ENCODE measurements around the gene TYMP. TPM values are rescaled to one million over a fixed set of nuclear protein-coding genes. Genes with fewer than 3 reads are reported as not detected.

The TYMP gene
- total RNA-seq, 1 experiment from 2014 or later = 41.0 TPM

DNA sequence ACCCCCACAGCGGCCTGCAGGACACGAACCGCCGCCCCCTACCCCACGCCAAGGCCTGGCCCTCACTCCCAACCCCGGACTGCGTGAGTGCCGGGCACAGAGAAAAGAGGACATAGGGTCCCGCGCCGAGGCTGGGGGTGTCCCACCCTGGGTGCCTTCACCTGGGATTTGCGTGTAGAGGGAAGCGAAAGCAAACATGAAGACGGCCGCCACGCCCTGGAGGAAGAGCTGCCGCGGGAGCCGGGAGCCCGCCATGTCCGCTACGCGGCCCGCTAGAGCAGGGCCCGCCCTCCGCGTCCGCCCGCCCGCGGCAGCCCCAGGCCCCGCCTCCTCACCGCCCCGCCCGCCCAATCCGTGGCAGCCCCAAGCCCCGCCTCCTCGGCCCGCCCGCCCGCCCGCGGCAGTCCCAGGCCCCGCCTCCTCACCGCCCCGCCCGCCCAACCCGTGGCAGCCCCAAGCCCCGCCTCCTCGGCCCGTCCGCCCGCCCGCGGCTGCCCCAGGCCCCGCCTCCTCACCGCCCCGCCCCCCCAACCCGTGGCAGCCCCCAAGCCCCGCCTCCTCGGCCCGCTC is 22.3 kb downstream of the TYMP start, which contains the start of gene LMF2:
Gene LMF2, minus strand, starts transcription at position 282 of the 570 bp plus-strand sequence. Its CDS starts 27 bp downstream, at position 255.
- Mint-ChIP-seq H3K36me3 (ENCODE audit: insufficient read depth, unreplicated experiment) (peaks cover 13% of the 10 kb centered on the region), H3K27me3 (ENCODE audit: insufficient read depth, unreplicated experiment) (no peaks in the 10 kb centered on the region), H3K4me1 (ENCODE audit: insufficient read depth, unreplicated experiment) (peaks cover 12% of the 10 kb centered on the region), H3K27ac (ENCODE audit: low read depth, unreplicated experiment) (peak within 1 kb of the TSS; percentile 93), H3K9me3 (ENCODE audit: unreplicated experiment) (no peaks in the 10 kb centered on the region), H3K4me3 (ENCODE audit: unreplicated experiment) (peak within 1 kb of the TSS; percentile 92)
- TF ChIP-seq, protein P1, sequence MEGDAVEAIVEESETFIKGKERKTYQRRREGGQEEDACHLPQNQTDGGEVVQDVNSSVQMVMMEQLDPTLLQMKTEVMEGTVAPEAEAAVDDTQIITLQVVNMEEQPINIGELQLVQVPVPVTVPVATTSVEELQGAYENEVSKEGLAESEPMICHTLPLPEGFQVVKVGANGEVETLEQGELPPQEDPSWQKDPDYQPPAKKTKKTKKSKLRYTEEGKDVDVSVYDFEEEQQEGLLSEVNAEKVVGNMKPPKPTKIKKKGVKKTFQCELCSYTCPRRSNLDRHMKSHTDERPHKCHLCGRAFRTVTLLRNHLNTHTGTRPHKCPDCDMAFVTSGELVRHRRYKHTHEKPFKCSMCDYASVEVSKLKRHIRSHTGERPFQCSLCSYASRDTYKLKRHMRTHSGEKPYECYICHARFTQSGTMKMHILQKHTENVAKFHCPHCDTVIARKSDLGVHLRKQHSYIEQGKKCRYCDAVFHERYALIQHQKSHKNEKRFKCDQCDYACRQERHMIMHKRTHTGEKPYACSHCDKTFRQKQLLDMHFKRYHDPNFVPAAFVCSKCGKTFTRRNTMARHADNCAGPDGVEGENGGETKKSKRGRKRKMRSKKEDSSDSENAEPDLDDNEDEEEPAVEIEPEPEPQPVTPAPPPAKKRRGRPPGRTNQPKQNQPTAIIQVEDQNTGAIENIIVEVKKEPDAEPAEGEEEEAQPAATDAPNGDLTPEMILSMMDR (IDR thresholded peaks at IDR 0.05; ENCODE audit: unreplicated experiment) = no peak
- DNase-seq (ENCODE audit: unreplicated experiment) = no peak
- intact Hi-C loops (cut with micrococcal nuclease) = loop anchor here (5.0 kb wide), 1 partner anchor 115 kb away; no protein-coding TSS in a partner anchor
- POLR2A ChIA-PET = interaction anchor here (0.6 to 6.3 kb wide), 17 partner anchors 9 to 265 kb away, joined by 3 to 113 read pairs (median 4); partner anchors contain the start of genes ARSA, CHKB, SCO2 and SYCE3
- CTCF ChIA-PET = interaction anchor here (0.6 to 1.4 kb wide), 3 partner anchors 32 to 114 kb away, joined by 3 to 5 read pairs (median 3); no protein-coding TSS in a partner anchor
- no TSS peak for BruUV-seq (replicated peaks)

DNA sequence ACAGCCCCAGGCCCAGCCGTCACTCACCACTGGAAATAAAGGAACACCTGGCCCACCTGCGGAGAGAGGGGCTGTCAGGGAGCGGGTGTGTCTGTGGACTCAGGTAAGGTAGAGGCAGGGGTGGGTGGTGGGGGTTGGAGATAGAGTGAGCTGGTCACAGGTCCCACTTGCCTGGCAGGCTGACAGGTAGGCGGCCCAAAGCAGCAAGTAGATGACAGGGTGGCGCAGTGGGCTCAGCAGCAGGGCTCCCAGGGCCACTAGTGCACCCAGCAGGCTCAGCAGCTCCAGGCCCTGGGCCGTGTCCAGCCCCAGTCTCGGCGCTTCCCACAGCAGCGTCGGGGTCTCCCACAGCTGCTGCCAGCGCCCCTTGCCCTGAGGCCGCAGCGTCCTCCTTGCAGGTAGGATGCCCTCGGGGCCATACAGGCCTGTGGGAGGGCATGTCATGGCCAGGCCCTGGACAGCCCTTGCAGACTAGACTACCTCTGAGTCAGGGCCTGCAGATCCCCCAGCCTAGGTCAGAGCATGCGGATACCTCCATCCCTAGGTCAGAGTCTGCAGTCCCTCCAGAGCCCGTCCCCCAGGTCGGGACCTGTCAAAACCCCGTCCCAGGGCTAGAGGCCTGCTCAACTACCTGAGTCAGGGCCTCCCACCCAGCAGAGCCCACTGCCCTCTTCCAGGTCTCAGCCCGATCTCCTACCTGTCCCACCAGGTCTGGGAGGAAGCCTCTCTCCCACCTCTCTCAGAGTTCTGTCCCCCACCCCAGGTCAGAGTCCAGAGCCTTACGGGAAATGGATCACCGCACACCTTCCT is 23.0 kb downstream of the TYMP start:
- BruUV-seq (replicated peaks) = TSS peak; percentile 25
- DNase-seq (ENCODE audit: unreplicated experiment) = peak; percentile 18
- H3K27me3 Mint-ChIP-seq (ENCODE audit: insufficient read depth, unreplicated experiment) = no peaks in the 10 kb centered on the region
- ChIA-PET POLR2A (interaction anchor here (0.6 to 6.3 kb wide), 6 partner anchors 8 to 57 kb away, joined by 4 to 113 read pairs (median 16); partner anchors contain the start of genes SCO2, SYCE3 and TYMP), CTCF (interaction anchor here (0.7 to 1.4 kb wide), 3 partner anchors 9 to 114 kb away, joined by 3 to 8 read pairs (median 4); partner anchors contain the start of gene SCO2)
- H3K4me3 Mint-ChIP-seq (ENCODE audit: unreplicated experiment) = peak overlapping the region; percentile 92
- no peaks in the 10 kb centered on the region for H3K9me3 Mint-ChIP-seq (ENCODE audit: unreplicated experiment)
- peak overlapping the region; percentile 93 for H3K27ac Mint-ChIP-seq (ENCODE audit: low read depth, unreplicated experiment)
- TF ChIP-seq, protein P1 (IDR thresholded peaks at IDR 0.05; ENCODE audit: unreplicated experiment) = no peak
- H3K36me3 Mint-ChIP-seq (ENCODE audit: insufficient read depth, unreplicated experiment) = peaks cover 7% of the 10 kb centered on the region
- intact Hi-C loops (cut with micrococcal nuclease) = loop anchor here (5.0 kb wide), 1 partner anchor 115 kb away; no protein-coding TSS in a partner anchor
- peaks cover 12% of the 10 kb centered on the region for H3K4me1 Mint-ChIP-seq (ENCODE audit: insufficient read depth, unreplicated experiment)

DNA sequence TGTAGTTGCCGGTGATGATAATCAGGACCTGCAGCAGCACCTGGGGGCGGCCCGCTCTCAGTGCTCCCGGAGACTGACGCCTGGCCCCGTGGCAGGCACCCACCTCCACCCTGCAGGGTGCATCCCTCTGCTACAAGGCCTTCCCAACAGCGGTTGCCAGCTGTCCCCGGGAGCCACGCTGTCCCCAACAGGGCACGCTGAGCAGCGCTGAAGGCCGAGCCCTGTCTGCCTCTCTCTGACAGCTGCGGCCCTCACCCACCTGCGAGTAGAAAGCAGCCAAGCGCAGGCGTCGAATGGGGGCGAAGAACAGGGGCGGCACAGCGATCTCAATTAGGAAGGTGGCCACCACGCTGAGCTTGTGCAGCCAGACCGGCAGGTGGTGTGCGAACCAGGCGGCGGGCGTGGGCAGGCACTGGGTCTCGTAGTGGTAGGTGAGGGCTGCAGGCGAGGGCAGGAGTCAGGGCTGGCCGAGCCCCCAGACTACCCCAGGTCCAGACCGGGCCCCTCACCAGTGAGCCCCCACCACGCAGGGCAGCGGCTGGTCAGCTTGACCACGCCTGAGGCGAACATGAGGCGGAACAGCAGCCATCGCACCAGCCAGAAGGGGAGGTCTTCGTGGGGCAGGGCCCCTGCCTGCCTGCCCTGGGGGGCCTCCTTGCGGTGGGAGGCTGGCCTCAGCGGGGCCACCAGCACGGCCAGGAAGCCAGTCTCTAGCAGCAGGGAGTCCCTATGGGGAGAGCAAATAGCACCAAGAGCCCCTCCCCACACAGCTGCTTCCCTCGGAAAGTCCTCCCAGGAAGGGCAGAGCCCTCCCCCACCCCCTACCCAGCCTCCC is 23.8 kb downstream of the TYMP start:
- BruUV-seq (replicated peaks) = no TSS peak
- no peaks in the 10 kb centered on the region for H3K9me3 Mint-ChIP-seq (ENCODE audit: unreplicated experiment)
- intact Hi-C loops (cut with micrococcal nuclease) = loop anchor here (5.0 kb wide), 1 partner anchor 116 kb away; no protein-coding TSS in a partner anchor

More for the DNA sequence above, 23.8 kb downstream of the TYMP start:
- no peak for DNase-seq (ENCODE audit: unreplicated experiment)
- ChIA-PET CTCF (interaction anchor here (0.7 to 1.4 kb wide), 3 partner anchors 9 to 115 kb away, joined by 3 to 8 read pairs (median 4); partner anchors contain the start of gene SCO2), POLR2A (interaction anchor here (0.6 to 6.3 kb wide), 3 partner anchors 8 to 21 kb away, joined by 3 to 113 read pairs (median 5); partner anchors contain the start of gene SCO2)
- H3K27me3 Mint-ChIP-seq (ENCODE audit: insufficient read depth, unreplicated experiment) = no peaks in the 10 kb centered on the region
- H3K36me3 Mint-ChIP-seq (ENCODE audit: insufficient read depth, unreplicated experiment) = no peaks in the 10 kb centered on the region
- peaks cover 12% of the 10 kb centered on the region for H3K4me1 Mint-ChIP-seq (ENCODE audit: insufficient read depth, unreplicated experiment)
- H3K4me3 Mint-ChIP-seq (ENCODE audit: unreplicated experiment) = peak overlapping the region; percentile 92
- H3K27ac Mint-ChIP-seq (ENCODE audit: low read depth, unreplicated experiment) = no peak overlapping the region
- TF ChIP-seq, protein P1 (IDR thresholded peaks at IDR 0.05; ENCODE audit: unreplicated experiment) = no peak
